K562 (cell line): ENCODE data around the gene ENTPD8. TPM values are rescaled to one million over a fixed set of nuclear protein-coding genes. Genes with fewer than 3 reads are reported as not detected.

Experiments used
- BDP1 ChIP-seq: IDR thresholded peaks from 3 replicates; pipeline ENCODE4 v1.6.1; 2011; ENCODE audit not compliant: insufficient read length, insufficient read depth
- CBFA2T3 ChIP-seq: fragments of 450-650 bp; IDR thresholded peaks from 2 replicates; pipeline ENCODE4 v1.6.1; 2017
- E4F1 ChIP-seq: fragments of 250-450 bp; sonication (Bioruptor Pico); IDR thresholded peaks from 2 replicates; pipeline ENCODE4 v1.5.0; 2021; ENCODE audit warnings: mild to moderate bottlenecking, borderline replicate concordance
- FOXJ3 ChIP-seq: sonication (generic); formaldehyde crosslinking; IDR thresholded peaks from 2 replicates; pipeline ENCODE4 v1.4.0; 2020; ENCODE audit warnings: mild to moderate bottlenecking, missing genetic modification reagents
- HOXB6 ChIP-seq: fragments of 250-450 bp; sonication (Bioruptor Pico); IDR thresholded peaks from 2 replicates; pipeline ENCODE4 v1.5.1; 2022; ENCODE audit warnings: mild to moderate bottlenecking, borderline replicate concordance
- MAFG ChIP-seq: fragments of 450-650 bp; conservative IDR thresholded peaks from 2 replicates; pipeline ENCODE4 v1.6.1; 2016; ENCODE audit warnings: missing genetic modification characterization, missing compliant biosample characterization
- MECOM ChIP-seq: fragments of 250-450 bp; sonication (Bioruptor Pico); IDR thresholded peaks from 2 replicates; pipeline ENCODE4 v1.8.0; 2022; ENCODE audit warnings: inconsistent platforms
- MITF ChIP-seq: IDR thresholded peaks from 2 replicates; pipeline ENCODE4 v1.6.1; 2014; ENCODE audit warnings: antibody characterized with exemption
- NCOR1 ChIP-seq: fragments of 450-650 bp; IDR thresholded peaks from 2 replicates; pipeline ENCODE4 v1.6.1; 2016; ENCODE audit warnings: mild to moderate bottlenecking, moderate library complexity
- NR1H2 ChIP-seq: sonication (generic); formaldehyde crosslinking; IDR thresholded peaks from 2 replicates; pipeline ENCODE4 v1.4.0; 2020; ENCODE audit warnings: mild to moderate bottlenecking, missing genetic modification reagents
- PURB ChIP-seq: sonication (generic); formaldehyde crosslinking; IDR thresholded peaks from 2 replicates; pipeline ENCODE4 v1.9.0; 2021; ENCODE audit warnings: low read depth, mild to moderate bottlenecking, missing genetic modification reagents
- RBFOX2 ChIP-seq: fragments of 200-400 bp; formaldehyde crosslinking; IDR thresholded peaks from 2 replicates; pipeline ENCODE4 v1.6.1; 2017; ENCODE audit warnings: low read depth, mild to moderate bottlenecking, low read length, moderate library complexity
- SMC3 ChIP-seq: conservative IDR thresholded peaks from 2 replicates; pipeline ENCODE4 v1.6.1; 2011; ENCODE audit warnings: low read depth, low read length, improper control_type of control experiment; ENCODE audit not compliant: insufficient read depth
- TEAD2 ChIP-seq: fragments of 450-650 bp; IDR thresholded peaks from 2 replicates; pipeline ENCODE4 v1.6.1; 2016; ENCODE audit warnings: missing genetic modification characterization, control low read depth, missing compliant biosample characterization
- XRCC3 ChIP-seq: fragments of 450-650 bp; IDR thresholded peaks from 2 replicates; pipeline ENCODE4 v1.6.1; 2017; ENCODE audit warnings: mild to moderate bottlenecking, moderate library complexity
- ZFP91 ChIP-seq: sonication (generic); formaldehyde crosslinking; IDR thresholded peaks from 2 replicates; pipeline ENCODE4 v1.8.0; 2022; ENCODE audit warnings: mild to moderate bottlenecking, missing genetic modification reagents
- ZNF143 ChIP-seq: sonication (generic); formaldehyde crosslinking; IDR thresholded peaks from 2 replicates; pipeline ENCODE4 v1.9.0; 2022; ENCODE audit warnings: mild to moderate bottlenecking, missing genetic modification reagents
- ZNF146 ChIP-seq: IDR thresholded peaks from one replicate; pipeline ENCODE4 v1.6.1; 2018; ENCODE audit warnings: missing compliant biosample characterization; ENCODE audit not compliant: unreplicated experiment
- ZNF253 ChIP-seq: fragments of 250-450 bp; sonication (Bioruptor Pico); conservative IDR thresholded peaks from 2 replicates; pipeline ENCODE4 v1.6.1; 2021; ENCODE audit warnings: mild to moderate bottlenecking
- ZNF263 ChIP-seq: sonication (generic); formaldehyde crosslinking; IDR thresholded peaks from 2 replicates; pipeline ENCODE4 v1.8.0; 2022; ENCODE audit warnings: mild to moderate bottlenecking, missing genetic modification reagents, borderline replicate concordance
- polyA plus RNA-seq, 8 experiments: library from polyadenylated mRNA; depleted of rRNA in 4 of 8; stranded (reverse) in 5 of 8; unstranded in 3 of 8; fragments of >200 nt; fragmentation: Nextera tagmentation in 2 of 8; fragmentation: Illumina TruSeq in 1 of 8; extraction: Ambion mirVana in 2 of 8; extraction: Trizol in 1 of 8; gene quantifications; 2 replicates each; pipeline versions ENCODE4 v1.2.1 to v1.2.3, GENCODE V29; 2011 to 2014; ENCODE audit warnings: inconsistent platforms in 1 of 8, missing spikeins in 1 of 8
- total RNA-seq, 7 experiments: library from RNA; depleted of rRNA in 6 of 7; stranded (reverse); fragments of >200 nt in 6 of 7; fragmentation: Illumina TruSeq in 2 of 7; extraction: Trizol in 2 of 7; gene quantifications; 2 replicates each; pipeline versions ENCODE4 v1.2.1 to v1.2.3, GENCODE V29; 2011 to 2021; ENCODE audit warnings: low replicate concordance in 1 of 7

ENTPD8 gene
- total and polyA plus RNA-seq, 9 of the 15 experiments (the other 6 are each of a cell fraction or from before 2014, with no cell fraction given): 0.06 to 0.27 (median 0.19) TPM; not detected in 5

DNA sequence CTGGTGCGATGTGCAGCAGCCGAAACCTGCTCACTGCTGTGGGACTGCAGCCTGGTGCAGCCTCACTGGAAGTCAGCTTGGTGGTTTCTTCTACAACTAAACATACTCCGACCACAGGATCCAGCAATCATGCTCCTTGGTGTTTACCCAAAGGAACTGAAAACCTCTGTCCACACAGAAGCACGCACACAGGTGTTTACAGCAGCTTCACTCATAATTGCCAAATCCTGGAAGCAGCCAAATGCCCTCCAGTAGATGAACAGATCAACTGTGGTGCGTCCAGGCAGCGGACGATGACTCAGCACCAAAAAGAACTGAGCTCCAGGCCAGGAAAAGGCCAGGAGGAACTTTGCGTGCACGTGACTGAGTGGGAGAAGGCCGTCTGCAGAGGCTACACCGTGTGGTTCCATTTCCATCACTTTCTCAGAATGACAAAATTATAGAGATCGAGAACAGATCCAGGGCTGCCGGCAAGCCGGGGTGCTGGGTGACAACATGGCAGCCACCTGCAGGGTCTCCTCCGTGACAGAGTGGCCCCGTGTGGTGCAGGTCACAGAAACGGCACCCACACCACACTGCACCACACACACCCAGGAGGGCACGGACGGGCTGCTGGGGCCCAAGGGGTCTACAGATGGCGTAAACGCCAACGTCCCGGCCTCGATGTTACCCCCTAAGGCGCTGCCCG, 41.1 kb upstream of the ENTPD8 start (continued):
- peak; percentile 36; the same call in 1 of the 2 replicates for TF ChIP-seq RBFOX2
- no peak for TF ChIP-seq ZFP91 (CRISPR knock-in tag)
- no peak for TF ChIP-seq PURB (CRISPR knock-in tag)
- TF ChIP-seq BDP1: no peak
- TF ChIP-seq NR1H2 (CRISPR knock-in tag): no peak
- TF ChIP-seq CBFA2T3: peak; percentile 41; the same call in 1 of the 2 replicates
- no peak; the same call in 1 of the 2 replicates for TF ChIP-seq NCOR1
- TF ChIP-seq MECOM (CRISPR knock-in tag): no peak
- TF ChIP-seq TEAD2 (tag): no peak
- TF ChIP-seq SMC3: no peak
- peak; percentile 99 for TF ChIP-seq MAFG (tag)
- no peak for TF ChIP-seq HOXB6 (CRISPR knock-in tag)
- TF ChIP-seq ZNF146 (CRISPR knock-in tag): no peak
- TF ChIP-seq FOXJ3 (CRISPR knock-in tag): no peak
- TF ChIP-seq ZNF253 (CRISPR knock-in tag): no peak
- peak; percentile 88 for TF ChIP-seq MITF
- TF ChIP-seq E4F1 (CRISPR knock-in tag): no peak
- TF ChIP-seq XRCC3: no peak
- TF ChIP-seq ZNF263 (CRISPR knock-in tag): peak; percentile 38; the same call in 1 of the 2 replicates
- no peak for TF ChIP-seq ZNF143
